Mesendoderm (in vitro differentiated cells): ENCODE measurements around the gene STAT6.
A peak's percentile ranks its signal among the peaks of the same experiment; 100 is the strongest.

Source experiments
- DNase-seq: peaks from one replicate; pipeline ENCODE4 v3.0.0; 2013
- H2AK5ac ChIP-seq: 2 replicates; pipeline ENCODE4 v1.6.1; 2013; ENCODE audit warnings: low read length, inconsistent platforms
- H2BK120ac ChIP-seq: 2 replicates; pipeline ENCODE4 v1.6.1; 2013; ENCODE audit warnings: low read depth, mild to moderate bottlenecking, low read length, moderate library complexity, mixed read lengths
- H2BK15ac ChIP-seq: replicated peaks from 2 replicates; pipeline ENCODE4 v1.6.1; 2013; ENCODE audit warnings: low read depth, mild to moderate bottlenecking, moderate library complexity
- H2BK5ac ChIP-seq: 2 replicates; pipeline ENCODE4 v1.6.1; 2013; ENCODE audit warnings: low read length, inconsistent platforms
- H3K18ac ChIP-seq: 2 replicates; pipeline ENCODE4 v1.6.1; 2013; ENCODE audit warnings: mild to moderate bottlenecking, low read length, mixed read lengths
- H3K23ac ChIP-seq: one replicate; pipeline ENCODE4 v1.6.1; 2013; ENCODE audit warnings: low read length
- H3K27ac ChIP-seq: 2 replicates; pipeline ENCODE4 v1.5.1; 2013; ENCODE audit warnings: low read depth, mild to moderate bottlenecking, inconsistent platforms, low read length, moderate library complexity
- H3K27me3 ChIP-seq: 2 replicates; pipeline ENCODE4 v1.6.1; 2013; ENCODE audit warnings: low read length, control low read depth, mild to moderate bottlenecking, inconsistent platforms; ENCODE audit not compliant: insufficient read depth, poor library complexity
- H3K36me3 ChIP-seq: 2 replicates; pipeline ENCODE4 v1.6.1; 2013; ENCODE audit warnings: low read length, inconsistent platforms; ENCODE audit not compliant: control insufficient read depth, insufficient read depth
- H3K4ac ChIP-seq: one replicate; pipeline ENCODE4 v1.6.1; 2013; ENCODE audit warnings: low read depth, mild to moderate bottlenecking, low read length, moderate library complexity
- H3K4me1 ChIP-seq: 2 replicates; pipeline ENCODE4 v1.6.1; 2013; ENCODE audit warnings: low read depth, low read length, inconsistent platforms; ENCODE audit not compliant: control insufficient read depth
- H3K4me2 ChIP-seq: 2 replicates; pipeline ENCODE4 v1.6.1; 2013; ENCODE audit warnings: low read length
- H3K4me3 ChIP-seq: 2 replicates; pipeline ENCODE4 v1.5.1; 2013; ENCODE audit warnings: mild to moderate bottlenecking, low read length
- H3K56ac ChIP-seq: one replicate; pipeline ENCODE4 v1.6.1; 2013; ENCODE audit warnings: low read length
- H3K79me1 ChIP-seq: 2 replicates; pipeline ENCODE4 v1.6.1; 2013; ENCODE audit warnings: low read length, inconsistent platforms
- H3K79me2 ChIP-seq: 2 replicates; pipeline ENCODE4 v1.6.1; 2013; ENCODE audit warnings: mild to moderate bottlenecking, low read length; ENCODE audit not compliant: control insufficient read depth, insufficient read depth
- H3K9ac ChIP-seq: 2 replicates; pipeline ENCODE4 v1.6.1; 2013; ENCODE audit warnings: low read length, inconsistent platforms
- H4K5ac ChIP-seq: one replicate; pipeline ENCODE4 v1.6.1; 2013; ENCODE audit warnings: low read length
- H4K8ac ChIP-seq: one replicate; pipeline ENCODE4 v1.6.1; 2013; ENCODE audit warnings: low read depth, mild to moderate bottlenecking, control low read depth, low read length, moderate library complexity
- WGBS: extraction: QIAGEN DNeasy Blood & Tissue Kit; methylation state at CpG from one replicate; pipeline ENCODE4 v1.1.7; 2013; ENCODE audit warnings: low lambda C conversion rate, missing lambda C conversion rate; ENCODE audit not compliant: insufficient coverage; ENCODE audit errors: extremely low coverage; 5-methylcytosine and 5-hydroxymethylcytosine counted together

Gene STAT6

DNA sequence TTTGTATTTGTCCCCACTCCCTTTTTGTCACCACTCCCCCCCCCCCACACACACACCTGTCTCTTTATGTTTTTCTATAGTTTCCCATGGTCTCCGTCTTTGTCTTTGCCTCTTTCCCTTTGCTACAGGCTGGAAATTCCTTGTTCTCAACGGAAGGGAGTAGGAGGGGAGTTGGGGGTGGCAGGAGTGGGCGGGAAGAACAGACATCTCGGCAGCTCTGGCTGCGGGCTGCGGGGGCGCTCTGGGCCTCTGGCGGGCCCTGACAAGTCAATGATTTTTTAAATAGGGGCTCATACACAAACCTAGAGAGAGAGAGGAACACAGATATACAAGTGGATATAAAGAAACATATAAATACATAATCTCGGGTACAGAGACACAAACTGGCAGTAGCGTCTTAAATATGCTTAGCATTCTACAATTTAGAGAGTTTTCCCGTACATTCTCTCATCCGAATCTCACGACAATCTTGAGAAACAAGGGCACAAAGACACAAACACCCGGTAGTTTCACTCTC, 24.6 kb downstream of the STAT6 start:
- peak overlapping the region; percentile 97 for H2BK120ac ChIP-seq
- H3K4ac ChIP-seq: peak overlapping the region; percentile 95
- peak overlapping the region; percentile 93 for H3K9ac ChIP-seq
- peak overlapping the region; percentile 23 for H2BK5ac ChIP-seq
- no peaks in the 10 kb centered on the region for H3K36me3 ChIP-seq
- H3K23ac ChIP-seq: peak overlapping the region; percentile 59
- peaks cover 8% of the 10 kb centered on the region for H3K79me2 ChIP-seq
- H3K4me1 ChIP-seq: peaks cover 4% of the 10 kb centered on the region
- H2AK5ac ChIP-seq: no peak overlapping the region
- peak overlapping the region; percentile 47 for H2BK15ac ChIP-seq
- peak overlapping the region; percentile 85 for H3K4me2 ChIP-seq
- peak overlapping the region; percentile 52 for H3K4me3 ChIP-seq
- peaks cover 6% of the 10 kb centered on the region for H3K79me1 ChIP-seq
- no peak overlapping the region for H4K5ac ChIP-seq
- peak; percentile 89 for DNase-seq
- H4K8ac ChIP-seq: peak overlapping the region; percentile 67
- peak overlapping the region; percentile 92 for H3K56ac ChIP-seq
- H3K27me3 ChIP-seq: no peaks in the 10 kb centered on the region
- H3K18ac ChIP-seq: peak overlapping the region; percentile 95
- peak overlapping the region; percentile 97 for H3K27ac ChIP-seq
- WGBS: no CpG with 5 or more reads among the region's 14 CpGs

DNA sequence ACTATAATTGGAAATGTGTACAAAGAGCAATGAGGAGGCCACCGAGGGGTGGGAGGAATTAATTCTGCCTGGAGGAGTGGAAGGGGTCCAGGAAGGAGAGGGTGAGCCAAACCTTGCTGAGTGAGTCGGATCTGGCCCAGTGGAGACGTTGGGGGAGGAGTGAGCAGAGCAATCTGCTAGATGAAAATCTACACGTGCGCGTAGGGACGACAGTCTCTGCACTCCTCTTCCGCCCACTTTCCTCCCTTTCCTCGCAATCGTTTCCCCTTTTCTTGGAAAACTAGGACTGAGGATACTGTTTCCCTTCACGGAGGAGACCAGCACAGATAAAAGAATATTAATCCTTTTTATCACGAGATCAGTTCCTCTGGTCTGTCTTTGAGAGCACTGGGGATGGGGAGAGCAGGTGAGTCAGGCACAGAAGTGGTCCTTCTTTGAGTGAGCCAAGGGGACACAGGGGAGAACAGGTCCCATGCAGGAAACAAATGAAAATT, 25.1 kb downstream of the STAT6 start:
- Histone ChIP-seq H3K4me1 (peaks cover 4% of the 10 kb centered on the region), H2BK5ac (no peak overlapping the region), H3K4ac (no peak overlapping the region), H3K27me3 (no peaks in the 10 kb centered on the region), H2BK120ac (no peak overlapping the region), H4K8ac (no peak overlapping the region), H3K27ac (peak overlapping the region; percentile 41), H3K56ac (peak overlapping the region; percentile 83), H3K23ac (peak overlapping the region; percentile 67), H3K79me2 (peaks cover 8% of the 10 kb centered on the region), H3K36me3 (no peaks in the 10 kb centered on the region), H3K4me2 (peak overlapping the region; percentile 42), H3K4me3 (no peak overlapping the region), H3K79me1 (peaks cover 6% of the 10 kb centered on the region), H2BK15ac (no peak overlapping the region), H3K9ac (peak overlapping the region; percentile 59), H3K18ac (peak overlapping the region; percentile 71), H2AK5ac (no peak overlapping the region), H4K5ac (no peak overlapping the region)
- DNase-seq: peak; percentile 42
- WGBS: no CpG with 5 or more reads among the region's 12 CpGs

DNA sequence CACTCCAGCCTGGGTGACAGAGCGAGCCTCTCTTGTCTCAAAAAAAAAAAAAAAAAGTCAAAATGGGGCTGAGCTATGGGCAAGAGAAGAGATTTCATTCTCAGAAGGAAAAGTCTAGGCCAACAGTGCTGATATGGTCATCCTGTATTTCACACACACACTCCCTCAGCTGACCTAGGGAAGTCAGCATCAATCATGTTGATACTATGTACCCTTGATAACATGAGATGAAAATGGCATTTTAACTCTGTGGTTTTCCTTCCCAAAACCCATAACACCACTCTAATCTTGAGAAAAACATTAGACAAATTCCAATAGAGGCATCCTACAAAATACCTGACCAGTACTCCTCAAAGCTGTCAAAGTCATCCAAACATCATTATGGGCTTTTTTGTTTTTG, 30.3 kb downstream of the STAT6 start:
- Histone ChIP-seq H3K18ac (no peak overlapping the region), H3K4me2 (no peak overlapping the region), H3K4me3 (no peak overlapping the region), H3K4ac (no peak overlapping the region), H3K56ac (no peak overlapping the region), H2BK15ac (no peak overlapping the region), H4K5ac (no peak overlapping the region), H4K8ac (no peak overlapping the region), H2BK5ac (no peak overlapping the region), H3K79me2 (peaks cover 6% of the 10 kb centered on the region), H2AK5ac (no peak overlapping the region), H3K23ac (no peak overlapping the region), H2BK120ac (no peak overlapping the region), H3K4me1 (peaks cover 1% of the 10 kb centered on the region), H3K79me1 (peaks cover 6% of the 10 kb centered on the region), H3K9ac (no peak overlapping the region), H3K27ac (no peak overlapping the region), H3K36me3 (no peaks in the 10 kb centered on the region), H3K27me3 (no peaks in the 10 kb centered on the region)
- no CpG with 5 or more reads among the region's 1 CpG for WGBS
- DNase-seq: no peak

DNA sequence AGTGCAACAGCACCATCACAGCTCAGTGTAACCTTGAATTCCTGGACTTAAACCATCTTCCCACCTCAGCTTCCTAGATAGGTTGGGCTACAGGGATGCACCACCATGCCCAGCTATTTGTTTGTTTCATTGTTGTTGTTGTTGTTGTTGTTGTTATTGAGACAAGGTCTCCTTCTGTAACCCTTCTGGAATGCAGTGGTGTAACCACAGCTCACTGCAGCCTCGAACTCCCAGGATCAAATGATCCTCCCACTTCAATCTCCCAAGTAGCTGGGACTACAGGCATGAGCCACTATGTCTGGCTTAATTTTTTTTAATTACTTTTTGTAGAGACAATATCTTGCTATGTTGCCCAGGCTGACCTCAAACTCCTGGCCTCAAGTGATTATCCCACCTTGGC, 31.3 kb downstream of the STAT6 start:
- Histone ChIP-seq H3K23ac (no peak overlapping the region), H4K5ac (no peak overlapping the region), H3K9ac (no peak overlapping the region), H3K36me3 (no peaks in the 10 kb centered on the region), H3K18ac (no peak overlapping the region), H2BK120ac (no peak overlapping the region), H3K79me1 (peaks cover 6% of the 10 kb centered on the region), H3K4me1 (no peaks in the 10 kb centered on the region), H3K4me3 (no peak overlapping the region), H2BK15ac (no peak overlapping the region), H2AK5ac (no peak overlapping the region), H3K4ac (no peak overlapping the region), H4K8ac (no peak overlapping the region), H2BK5ac (no peak overlapping the region), H3K56ac (no peak overlapping the region), H3K27me3 (no peaks in the 10 kb centered on the region), H3K27ac (no peak overlapping the region), H3K79me2 (peaks cover 6% of the 10 kb centered on the region), H3K4me2 (no peak overlapping the region)
- peak; percentile 63 for DNase-seq
- WGBS: no CpG with 5 or more reads among the region's 1 CpG

DNA sequence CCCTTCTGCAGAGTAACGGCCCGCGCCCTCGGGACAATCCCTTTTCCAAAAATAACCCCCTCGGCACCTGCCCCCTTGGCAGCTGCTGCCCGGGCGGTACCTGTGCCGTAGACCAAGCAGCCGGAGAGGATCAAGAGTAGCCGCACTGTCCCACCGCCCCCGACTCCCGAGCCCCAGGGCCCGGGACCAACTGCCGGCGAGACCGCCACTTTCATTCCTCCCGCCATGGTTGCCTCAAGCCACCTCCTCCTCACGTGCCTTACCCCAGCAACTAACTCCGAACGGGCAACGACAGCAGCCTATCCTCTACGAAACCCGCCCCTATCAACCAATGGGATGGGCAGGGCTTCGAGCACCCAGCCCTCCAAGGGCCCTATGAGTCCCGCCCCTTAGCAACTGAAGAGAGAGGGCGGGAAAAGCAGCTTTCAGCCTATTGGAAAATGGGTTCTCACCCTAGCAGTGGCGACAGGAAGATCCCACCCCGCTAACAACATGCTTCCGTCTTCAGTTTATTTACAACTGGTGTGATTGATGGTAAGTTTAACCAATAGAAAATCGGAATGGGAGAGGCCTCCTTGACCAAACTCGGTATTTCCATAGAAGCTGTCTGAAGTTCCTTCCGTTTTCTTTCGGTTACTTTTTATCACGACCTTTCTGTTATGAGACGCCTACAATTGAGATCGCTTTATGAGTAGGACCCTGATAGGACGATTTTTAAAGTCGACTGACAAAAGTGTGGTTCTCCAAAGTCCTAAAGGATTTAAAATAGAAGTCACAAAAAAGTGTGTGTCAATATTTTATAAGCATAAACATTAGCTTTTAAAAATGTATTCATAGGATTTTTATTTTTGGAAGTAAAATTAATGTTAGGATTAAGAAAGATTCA, 32.4 kb downstream of the STAT6 start, which contains the start of gene NEMP1:
Gene NEMP1, minus strand, starts transcription at position 273 of the 886 bp plus-strand sequence. Its CDS starts 46 bp downstream, at position 227.
- H3K4me2 ChIP-seq: peak within 1 kb of the TSS; percentile 96
- H3K18ac ChIP-seq: peak within 1 kb of the TSS; percentile 7
- H3K4ac ChIP-seq: peak within 1 kb of the TSS; percentile 77
- H4K5ac ChIP-seq: no peak within 1 kb of the TSS
- peaks cover 6% of the 10 kb centered on the region for H3K79me1 ChIP-seq
- H3K27ac ChIP-seq: peak within 1 kb of the TSS; percentile 34
- peaks cover 6% of the 10 kb centered on the region for H3K79me2 ChIP-seq
- no peak within 1 kb of the TSS for H4K8ac ChIP-seq
- H3K9ac ChIP-seq: peak within 1 kb of the TSS; percentile 97
- H2AK5ac ChIP-seq: peak within 1 kb of the TSS; percentile 65
- peak within 1 kb of the TSS; percentile 92 for H3K56ac ChIP-seq
- H2BK120ac ChIP-seq: no peak within 1 kb of the TSS
- H3K36me3 ChIP-seq: no peaks in the 10 kb centered on the region
- H3K23ac ChIP-seq: peak within 1 kb of the TSS; percentile 89
- no CpG with 5 or more reads among the region's 39 CpGs for WGBS
- peak; percentile 100 for DNase-seq
- H2BK15ac ChIP-seq: no peak within 1 kb of the TSS
- H3K4me3 ChIP-seq: peak within 1 kb of the TSS; percentile 91
- H3K4me1 ChIP-seq: no peaks in the 10 kb centered on the region
- peak within 1 kb of the TSS; percentile 23 for H2BK5ac ChIP-seq
- no peaks in the 10 kb centered on the region for H3K27me3 ChIP-seq
